Activated CD4-positive, alpha-beta T cell treated with anti-CD3 and anti-CD28 coated beads, Interleukin-2, amount 10 ng/mL, durations not matched to agents 7 days and 5 days (primary cell): ENCODE measurements around the gene DNER. TPM values are rescaled to one million over a fixed set of nuclear protein-coding genes. Genes with fewer than 3 reads are reported as not detected.
"Not testable (repeated sequence)": the region's sequence is repeated elsewhere in the genome, so short reads cannot be mapped to it uniquely, and the experiment has no call there.

Source experiments
- CTCF ChIA-PET: fragments of 350-600 bp; sonication (Branson Sonifier 250); formaldehyde crosslinking; loops from one replicate; lab custom pipeline; 2021; ENCODE audit warnings: antibody characterized with exemption; lab: Charles Lee
- POLR2A ChIA-PET: fragments of 350-600 bp; sonication (Branson Sonifier 250); formaldehyde crosslinking; loops from one replicate; lab custom pipeline; 2021; ENCODE audit warnings: antibody characterized with exemption; lab: Charles Lee
- DNase-seq: peaks from one replicate; pipeline ENCODE4 v3.0.0-alpha.2; 2020
- H3K27ac Mint-ChIP-seq: one replicate; pipeline ENCODE4 v1.8.0; 2021; ENCODE audit warnings: mild to moderate bottlenecking, moderate library complexity, mixed read lengths
- H3K27me3 Mint-ChIP-seq: one replicate; pipeline ENCODE4 v1.8.0; 2021; ENCODE audit warnings: mixed read lengths
- H3K36me3 Mint-ChIP-seq: one replicate; pipeline ENCODE4 v1.8.0; 2021; ENCODE audit warnings: low read depth, mixed read lengths
- H3K4me1 Mint-ChIP-seq: one replicate; pipeline ENCODE4 v1.8.0; 2021; ENCODE audit warnings: mixed read lengths
- H3K4me3 Mint-ChIP-seq: one replicate; pipeline ENCODE4 v1.8.0; 2021; ENCODE audit warnings: mild to moderate bottlenecking, moderate library complexity, mixed read lengths
- H3K9me3 Mint-ChIP-seq: one replicate; pipeline ENCODE4 v1.8.0; 2021; ENCODE audit warnings: mixed read lengths
- total RNA-seq, 2 experiments: library from RNA; stranded (reverse); gene quantifications; one replicate each; pipeline ENCODE4 v1.2.3, GENCODE V29; 2021

DNER gene
- total RNA-seq, 2 experiments from 2014 or later, result not detected

DNA sequence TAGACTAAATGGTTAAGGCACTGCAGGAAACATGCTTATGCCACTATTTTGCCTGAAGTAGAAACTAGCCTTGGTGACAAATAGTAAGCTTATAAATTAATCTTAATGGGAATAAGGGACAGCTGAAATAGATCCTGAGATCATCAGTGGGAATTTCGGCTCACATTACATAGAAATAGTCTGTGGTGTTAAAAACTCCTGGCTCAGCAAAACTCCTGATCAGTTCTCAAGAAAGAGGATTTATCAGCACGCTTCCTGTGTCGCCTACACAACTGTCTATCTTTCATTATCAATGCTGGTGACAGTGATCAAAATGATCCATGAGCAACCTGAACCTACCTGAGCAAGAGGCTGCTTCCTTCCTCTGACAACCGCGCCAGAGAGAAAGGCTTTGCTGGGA, 17.0 kb upstream of the DNER start:
- ChIA-PET POLR2A (no interaction called here), CTCF (interaction anchor here (0.6 kb wide), 1 partner anchor 297 kb away, joined by 3 read pairs; no protein-coding TSS in a partner anchor)
- no peak for DNase-seq
- no peaks in the 10 kb centered on the region for H3K36me3 Mint-ChIP-seq
- peaks cover 6% of the 10 kb centered on the region for H3K27me3 Mint-ChIP-seq
- no peaks in the 10 kb centered on the region for H3K9me3 Mint-ChIP-seq
- H3K27ac Mint-ChIP-seq, result no peak overlapping the region
- H3K4me3 Mint-ChIP-seq, result no peak overlapping the region
- no peaks in the 10 kb centered on the region for H3K4me1 Mint-ChIP-seq

DNA sequence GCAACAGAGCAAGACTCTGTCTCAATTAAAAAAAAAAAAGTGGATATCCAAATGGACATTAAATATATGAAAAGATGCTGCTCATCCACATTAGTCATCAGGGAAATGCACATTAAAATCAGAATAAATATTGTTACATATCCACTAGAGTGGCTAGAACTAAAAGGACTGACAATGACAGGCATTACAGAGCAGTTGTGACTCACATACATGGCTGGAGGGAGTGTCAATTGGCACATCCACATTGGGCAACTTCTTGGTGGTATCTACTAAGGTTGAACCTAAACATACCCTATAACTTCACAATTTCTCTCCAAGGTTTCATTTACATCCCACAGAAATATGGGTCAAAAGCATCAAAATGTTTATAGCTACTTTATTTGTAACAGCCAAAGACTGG, 14.0 kb upstream of the DNER start:
- H3K4me3 Mint-ChIP-seq, result no peak overlapping the region
- H3K4me1 Mint-ChIP-seq, result peaks cover 5% of the 10 kb centered on the region
- no peak overlapping the region for H3K27ac Mint-ChIP-seq
- ChIA-PET POLR2A (no interaction called here), CTCF (no interaction called here)
- peaks cover 13% of the 10 kb centered on the region for H3K27me3 Mint-ChIP-seq
- no peaks in the 10 kb centered on the region for H3K36me3 Mint-ChIP-seq
- no peaks in the 10 kb centered on the region for H3K9me3 Mint-ChIP-seq
- no peak for DNase-seq

DNA sequence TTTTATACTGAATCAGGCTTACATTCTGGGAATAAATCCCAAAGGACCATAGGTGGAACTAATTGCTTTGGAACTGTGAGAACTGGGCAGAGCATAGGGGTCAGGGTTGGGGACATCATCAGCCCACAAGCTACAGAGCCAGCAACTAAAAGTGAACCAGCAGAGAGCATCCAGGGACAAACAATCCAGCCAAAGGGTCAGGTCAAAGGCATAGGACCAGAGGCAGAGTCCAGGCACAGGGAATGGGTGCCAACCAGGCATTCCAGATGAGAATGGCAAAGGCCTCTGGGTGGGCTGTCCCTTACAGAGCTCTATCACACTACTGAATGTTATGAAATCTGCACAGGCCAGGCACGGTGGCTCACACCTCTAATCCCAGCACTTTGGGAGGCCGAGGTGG, 12.3 kb upstream of the DNER start:
- Mint-ChIP-seq H3K27me3 (peaks cover 23% of the 10 kb centered on the region), H3K9me3 (no peaks in the 10 kb centered on the region), H3K4me1 (peaks cover 5% of the 10 kb centered on the region), H3K4me3 (no peak overlapping the region), H3K36me3 (no peaks in the 10 kb centered on the region), H3K27ac (no peak overlapping the region)
- POLR2A ChIA-PET, result no interaction called here
- DNase-seq, result no peak
- CTCF ChIA-PET, result interaction anchor here (1.6 kb wide), 1 partner anchor 10 kb away, joined by 7 read pairs; no protein-coding TSS in a partner anchor

DNA sequence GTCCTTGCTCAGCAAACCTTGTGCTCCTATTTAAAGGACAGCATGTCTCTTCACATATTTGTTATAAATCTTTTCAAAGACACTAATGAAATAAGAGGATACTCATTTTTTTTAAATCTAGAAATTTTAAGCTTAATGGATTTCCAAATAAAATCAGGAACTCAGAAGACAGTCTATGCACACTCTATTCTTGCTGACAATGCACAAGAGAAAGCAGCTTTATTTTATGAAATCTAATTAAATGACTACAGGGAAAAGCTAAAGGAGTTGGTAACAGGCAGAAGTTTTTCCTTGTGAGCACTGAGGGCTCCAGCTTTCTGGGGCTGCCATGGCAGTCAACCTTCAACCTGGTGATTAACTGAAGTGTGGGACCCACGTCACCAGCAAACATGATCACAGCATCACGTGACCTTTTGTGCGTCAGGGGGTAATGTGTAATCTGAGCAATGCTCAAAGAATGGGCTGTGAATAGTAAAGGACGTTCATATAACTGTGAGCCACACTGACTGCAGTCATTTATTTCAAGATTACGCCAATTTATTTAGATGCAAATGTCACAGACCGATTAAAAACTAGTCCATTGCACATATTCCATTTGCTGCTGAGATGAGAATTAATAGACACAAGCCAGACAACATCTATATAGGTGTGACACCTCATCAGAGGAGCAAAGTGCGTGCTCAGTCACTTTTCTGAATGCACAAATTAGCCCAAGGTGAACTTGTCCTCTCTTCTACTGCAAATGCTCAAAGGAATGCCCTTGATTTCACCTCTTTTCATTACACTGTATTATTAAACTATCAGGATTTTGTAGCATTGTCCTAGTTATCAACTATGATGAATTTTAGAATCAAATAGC, 11.6 kb upstream of the DNER start:
- no peak overlapping the region for H3K4me3 Mint-ChIP-seq
- H3K36me3 Mint-ChIP-seq, result no peaks in the 10 kb centered on the region
- CTCF ChIA-PET, result interaction anchor here (1.6 kb wide), 1 partner anchor 9 kb away, joined by 7 read pairs; no protein-coding TSS in a partner anchor
- POLR2A ChIA-PET, result no interaction called here
- no peak overlapping the region for H3K27ac Mint-ChIP-seq
- no peak for DNase-seq
- H3K4me1 Mint-ChIP-seq, result peaks cover 5% of the 10 kb centered on the region
- H3K27me3 Mint-ChIP-seq, result peaks cover 23% of the 10 kb centered on the region
- H3K9me3 Mint-ChIP-seq, result no peaks in the 10 kb centered on the region

DNA sequence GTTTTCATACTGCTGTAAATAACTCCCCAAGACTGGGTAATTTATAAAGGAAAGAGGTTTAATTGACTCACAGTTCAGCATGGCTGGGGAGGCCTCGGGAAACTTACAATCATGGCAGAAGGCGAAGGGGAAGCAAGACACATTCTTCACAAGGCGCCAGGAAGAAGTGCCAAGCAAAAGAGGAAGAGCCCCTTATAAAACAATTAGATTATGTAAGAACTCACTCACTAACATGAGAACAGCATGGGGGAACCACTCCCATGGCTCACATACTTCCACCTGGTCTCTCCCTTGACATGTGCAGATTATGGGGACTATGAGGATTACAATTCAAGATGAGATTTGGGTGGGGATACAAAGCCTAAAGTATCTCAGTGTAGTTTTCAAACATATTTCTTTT, 8.8 kb upstream of the DNER start:
- H3K27ac Mint-ChIP-seq, H3K36me3 Mint-ChIP-seq, DNase-seq, POLR2A ChIA-PET, H3K4me1 Mint-ChIP-seq, H3K9me3 Mint-ChIP-seq, CTCF ChIA-PET, H3K4me3 Mint-ChIP-seq: not testable (repeated sequence)
- peaks cover 32% of the 10 kb centered on the region for H3K27me3 Mint-ChIP-seq

DNA sequence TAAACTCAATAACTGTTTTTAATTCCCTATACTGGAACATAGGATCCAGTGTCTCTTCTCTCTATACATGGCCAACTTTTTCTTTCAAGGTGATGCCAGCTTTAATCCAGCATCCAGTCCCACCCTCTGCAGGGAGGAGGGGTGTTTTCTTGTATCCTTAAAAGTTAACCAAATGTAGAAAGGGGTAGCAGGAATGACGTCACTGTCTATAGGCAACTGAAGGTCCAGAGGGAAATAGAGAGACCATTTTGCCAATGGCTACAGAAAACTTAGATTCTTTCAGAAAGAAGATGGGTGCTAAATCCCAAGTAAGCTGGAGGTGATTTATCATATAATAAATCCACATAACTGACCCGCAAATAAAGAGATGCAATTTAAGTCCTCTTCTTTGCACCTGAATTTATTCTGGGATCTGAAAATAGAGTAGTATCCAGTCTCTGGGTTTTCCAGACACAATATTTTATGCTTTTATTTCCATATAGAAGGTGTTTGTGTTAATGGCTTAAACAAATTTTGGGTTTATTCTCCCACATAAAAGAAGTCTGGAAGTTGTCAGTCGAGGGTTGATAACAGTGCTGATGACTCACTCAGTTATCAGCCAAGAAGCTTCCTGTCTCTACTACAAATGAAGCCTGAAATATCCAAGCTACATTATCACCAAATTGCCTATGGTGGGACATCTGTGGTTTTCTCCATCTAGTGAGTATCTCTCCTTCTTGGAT, 5.7 kb upstream of the DNER start:
- H3K27ac Mint-ChIP-seq, result no peak overlapping the region
- ChIA-PET CTCF (no interaction called here), POLR2A (no interaction called here)
- peaks cover 10% of the 10 kb centered on the region for H3K4me1 Mint-ChIP-seq
- no peaks in the 10 kb centered on the region for H3K36me3 Mint-ChIP-seq
- H3K9me3 Mint-ChIP-seq, result no peaks in the 10 kb centered on the region
- peaks cover 57% of the 10 kb centered on the region for H3K27me3 Mint-ChIP-seq
- no peak overlapping the region for H3K4me3 Mint-ChIP-seq
- no peak for DNase-seq

DNA sequence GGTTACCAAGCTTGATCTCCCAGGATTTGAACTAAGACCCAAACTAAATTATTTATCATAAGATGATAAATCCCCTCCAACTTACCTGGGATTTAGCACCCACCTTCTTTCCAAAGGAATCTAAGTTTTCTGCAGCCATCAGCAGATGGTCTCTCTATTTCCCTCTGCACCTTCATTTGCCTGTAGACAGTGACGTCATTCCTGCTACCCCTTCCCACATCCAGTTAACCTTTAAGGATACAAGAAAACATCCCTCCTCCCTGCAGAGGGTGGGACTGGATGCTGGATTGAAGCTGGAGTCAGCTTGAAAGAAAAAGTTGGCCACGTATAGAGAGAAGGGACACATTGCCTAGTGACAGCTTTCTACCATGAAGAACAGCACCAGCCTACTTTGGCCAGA, 3.7 kb upstream of the DNER start:
- Mint-ChIP-seq H3K27ac (no peak overlapping the region), H3K36me3 (no peaks in the 10 kb centered on the region), H3K9me3 (no peaks in the 10 kb centered on the region), H3K27me3 (peaks cover 53% of the 10 kb centered on the region), H3K4me3 (no peak overlapping the region), H3K4me1 (peaks cover 10% of the 10 kb centered on the region)
- CTCF ChIA-PET, result no interaction called here
- DNase-seq, result no peak
- POLR2A ChIA-PET, result no interaction called here

DNA sequence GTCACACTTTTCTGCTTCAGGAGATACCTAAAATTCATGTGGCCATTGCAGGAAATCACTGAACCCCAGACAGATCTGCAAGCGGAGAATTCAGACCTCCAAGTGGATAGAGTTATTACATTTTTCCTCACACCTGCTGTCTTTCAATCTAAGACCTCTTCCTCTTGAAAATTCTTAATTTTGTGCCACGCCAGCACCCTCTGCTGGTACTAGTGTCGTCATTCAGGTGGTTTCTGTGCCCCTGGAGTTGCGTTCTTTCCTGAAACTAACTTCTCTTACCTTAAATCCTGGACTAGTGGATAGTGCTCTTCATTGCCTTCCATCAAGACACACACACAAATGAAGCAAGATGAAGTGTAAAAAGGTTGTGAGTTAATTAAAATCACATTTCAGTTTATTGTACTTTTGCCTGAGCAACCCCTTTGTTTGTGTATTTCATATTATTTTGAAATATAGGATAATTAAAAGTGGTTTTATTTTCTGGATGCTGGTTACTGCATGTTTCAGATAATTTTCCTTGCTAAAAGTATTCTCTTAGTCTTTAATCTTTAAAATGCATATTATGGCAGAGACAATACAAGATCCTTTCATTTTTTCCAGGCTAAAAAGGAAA, 1.6 kb upstream of the DNER start:
- ChIA-PET CTCF (interaction anchor here (0.6 to 1.4 kb wide), 2 partner anchors 11 to 134 kb away, joined by 3 to 7 read pairs; no protein-coding TSS in a partner anchor), POLR2A (no interaction called here)
- H3K4me1 Mint-ChIP-seq, result peaks cover 11% of the 10 kb centered on the region
- peaks cover 68% of the 10 kb centered on the region for H3K27me3 Mint-ChIP-seq
- peak; percentile 46 for DNase-seq
- H3K36me3 Mint-ChIP-seq, result no peaks in the 10 kb centered on the region
- no peak overlapping the region for H3K27ac Mint-ChIP-seq
- no peaks in the 10 kb centered on the region for H3K9me3 Mint-ChIP-seq
- H3K4me3 Mint-ChIP-seq, result no peak overlapping the region

DNA sequence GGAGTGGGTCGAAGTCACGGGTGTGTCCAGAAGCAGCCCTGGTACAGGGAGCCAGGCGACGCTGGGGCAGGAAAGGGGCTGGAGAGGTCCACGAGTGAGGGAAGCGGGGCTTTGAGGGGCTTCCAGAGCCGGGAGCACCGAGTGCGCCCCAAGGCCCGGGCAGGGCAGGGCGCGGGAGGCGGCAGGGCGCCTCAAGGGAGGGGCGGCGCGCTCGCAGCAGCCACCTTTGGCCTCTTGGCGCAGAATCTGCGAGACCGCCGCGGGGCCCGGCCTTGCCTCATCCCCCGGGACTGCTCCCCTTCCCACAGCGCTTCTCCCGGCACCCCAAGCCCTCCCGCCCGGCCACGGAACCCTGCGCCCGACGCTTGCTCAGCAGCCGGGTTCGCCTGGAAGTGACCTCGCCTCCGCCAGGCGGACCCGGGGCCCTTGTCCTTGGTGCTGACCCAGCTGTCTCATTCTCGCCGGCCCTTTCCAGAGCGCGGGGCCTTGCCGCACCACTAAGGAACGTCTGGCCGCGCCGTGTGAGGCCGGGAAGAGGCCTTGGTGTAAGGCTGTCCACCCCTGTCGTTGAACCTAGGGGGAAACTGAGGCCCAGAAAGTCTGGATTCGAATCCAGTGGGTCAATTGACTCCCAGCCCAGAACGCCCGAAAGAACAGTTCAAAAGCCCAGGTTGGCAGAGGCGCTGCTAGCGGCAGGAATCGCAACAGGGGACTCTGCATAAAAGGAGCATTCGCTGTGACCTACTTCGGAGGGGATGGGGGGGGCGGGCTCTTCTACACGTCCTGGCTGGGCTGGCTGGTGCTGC, 584 bp upstream of the DNER start:
- ChIA-PET CTCF (no interaction called here), POLR2A (interaction anchor here (0.6 kb wide), 2 partner anchors 149 to 273 kb away, joined by 3 to 9 read pairs; no protein-coding TSS in a partner anchor)
- Mint-ChIP-seq H3K4me3 (no peak overlapping the region), H3K9me3 (no peaks in the 10 kb centered on the region), H3K27me3 (peaks cover 75% of the 10 kb centered on the region), H3K27ac (no peak overlapping the region), H3K4me1 (peaks cover 11% of the 10 kb centered on the region), H3K36me3 (no peaks in the 10 kb centered on the region)
- DNase-seq, result peak; percentile 33

DNA sequence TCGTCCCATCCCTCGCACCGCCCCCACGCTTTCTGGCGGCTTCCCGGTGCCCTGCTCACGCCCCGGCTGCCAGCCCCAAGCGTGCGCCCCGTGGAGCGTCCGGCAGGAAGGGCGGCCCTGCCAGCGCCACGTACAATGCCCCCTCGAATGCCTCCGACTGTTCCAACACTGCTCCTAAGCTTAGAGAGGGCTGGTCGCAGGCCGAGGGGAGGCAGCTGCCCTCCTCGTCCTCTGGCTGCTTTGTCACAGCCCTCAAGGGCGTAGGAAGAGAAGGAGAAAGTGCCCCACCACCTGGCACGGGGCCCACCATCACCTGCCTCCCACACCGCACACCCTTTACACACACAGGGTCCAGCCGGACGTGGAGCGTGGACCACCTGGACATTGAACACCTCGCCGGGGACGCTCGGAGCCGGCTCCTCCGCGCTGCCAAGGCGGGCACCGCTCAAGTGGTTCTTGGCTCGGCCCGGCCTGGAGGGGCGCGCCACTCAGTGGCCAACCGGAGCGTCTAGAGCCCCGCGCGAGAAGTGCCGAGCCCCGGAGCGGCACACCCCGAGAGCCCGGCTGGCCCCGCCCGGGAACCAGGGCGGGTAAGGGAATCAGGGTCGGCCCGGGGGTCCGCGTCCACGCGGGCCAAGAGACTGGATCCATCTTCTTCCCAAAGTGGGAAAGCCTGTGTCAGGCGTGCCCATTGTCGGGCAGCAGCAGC, 830 bp downstream of the DNER start:
- ChIA-PET CTCF (interaction anchor here (0.7 kb wide), 1 partner anchor 1433 kb away, joined by 5 read pairs; no protein-coding TSS in a partner anchor), POLR2A (no interaction called here)
- H3K9me3 Mint-ChIP-seq, result no peaks in the 10 kb centered on the region
- no peak overlapping the region for H3K27ac Mint-ChIP-seq
- no peaks in the 10 kb centered on the region for H3K36me3 Mint-ChIP-seq
- H3K4me1 Mint-ChIP-seq, result peaks cover 11% of the 10 kb centered on the region
- peak overlapping the region; percentile 30 for H3K4me3 Mint-ChIP-seq
- H3K27me3 Mint-ChIP-seq, result peaks cover 73% of the 10 kb centered on the region
- DNase-seq, result no peak

DNA sequence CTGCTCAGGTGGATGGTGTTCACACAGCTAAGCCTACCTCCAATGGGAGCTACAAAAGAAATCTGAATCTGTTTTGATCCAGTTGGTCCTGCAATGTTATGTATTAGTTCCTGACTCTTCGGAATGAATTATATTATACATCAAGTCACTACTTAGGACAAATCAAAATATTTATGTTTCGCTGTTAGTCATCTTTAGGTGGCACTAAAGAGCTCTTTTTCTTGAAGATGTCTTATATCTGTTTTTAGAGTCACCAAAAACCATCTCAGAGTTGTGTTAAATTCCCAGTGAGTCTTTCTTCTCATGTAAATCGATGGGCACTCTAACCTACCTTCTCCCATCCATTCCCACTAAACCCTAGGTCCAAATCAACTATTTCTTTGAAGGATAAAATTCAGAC, 2.2 kb downstream of the DNER start:
- H3K27me3 Mint-ChIP-seq, result peaks cover 70% of the 10 kb centered on the region
- POLR2A ChIA-PET, result no interaction called here
- DNase-seq, result no peak
- H3K4me1 Mint-ChIP-seq, result peaks cover 11% of the 10 kb centered on the region
- CTCF ChIA-PET, result interaction anchor here (1.2 kb wide), 1 partner anchor 10 kb away, joined by 3 read pairs; no protein-coding TSS in a partner anchor
- no peak overlapping the region for H3K27ac Mint-ChIP-seq
- H3K36me3 Mint-ChIP-seq, result no peaks in the 10 kb centered on the region
- no peak overlapping the region for H3K4me3 Mint-ChIP-seq
- H3K9me3 Mint-ChIP-seq, result no peaks in the 10 kb centered on the region

DNA sequence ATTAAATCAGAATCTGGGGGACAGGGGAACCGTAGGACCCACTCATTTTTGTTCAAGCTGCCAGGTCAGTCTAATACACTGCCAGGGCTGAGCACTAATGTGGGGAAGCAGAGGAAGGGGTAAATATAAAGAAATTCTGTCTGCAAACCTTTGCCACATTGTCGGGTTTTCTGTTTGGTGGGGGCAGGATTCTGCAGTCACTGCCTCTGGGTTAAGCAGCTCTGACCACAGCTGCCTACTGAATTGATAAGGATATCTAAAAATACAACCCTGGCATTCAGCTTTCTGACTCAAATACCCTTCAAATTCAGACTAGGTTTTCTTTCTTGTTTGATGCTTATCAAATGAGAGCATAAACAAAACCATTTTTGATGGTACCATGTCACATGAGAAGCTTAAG, 6.0 kb downstream of the DNER start:
- CTCF ChIA-PET, result no interaction called here
- Mint-ChIP-seq H3K27ac (no peak overlapping the region), H3K36me3 (no peaks in the 10 kb centered on the region), H3K27me3 (peaks cover 61% of the 10 kb centered on the region), H3K4me1 (peaks cover 2% of the 10 kb centered on the region), H3K4me3 (no peak overlapping the region), H3K9me3 (no peaks in the 10 kb centered on the region)
- POLR2A ChIA-PET, result no interaction called here
- DNase-seq, result no peak
